Smooth muscle cell (in vitro differentiated cells): Measurements from ENCODE around the gene RP2. TPM values are rescaled to one million over a fixed set of nuclear protein-coding genes. Genes with fewer than 3 reads are reported as not detected.
A peak's percentile ranks its signal among the peaks of the same experiment; 100 is the strongest.

Experiments
- DNase-seq: peaks from one replicate; lab custom pipeline; 2025; ENCODE audit not compliant: unreplicated experiment; lab: John Stamatoyannopoulos, UW
- H2AFZ ChIP-seq: fragments of 200-600 bp; sonication (generic); 2 replicates; pipeline ENCODE4 v1.6.0; 2016; ENCODE audit warnings: antibody characterized with exemption, low read depth, mild to moderate bottlenecking
- H3F3A ChIP-seq: fragments of 200-600 bp; sonication (generic); 2 replicates; pipeline ENCODE4 v1.6.0; 2017; ENCODE audit warnings: antibody characterized with exemption, low read depth
- H3K27ac ChIP-seq: fragments of 200-600 bp; sonication (generic); 2 replicates; pipeline ENCODE4 v1.5.1; 2016; ENCODE audit warnings: low read depth, mild to moderate bottlenecking
- H3K27me3 ChIP-seq: fragments of 200-600 bp; sonication (generic); 2 replicates; pipeline ENCODE4 v1.6.1; 2016; ENCODE audit warnings: low read depth, mild to moderate bottlenecking
- H3K36me3 ChIP-seq: fragments of 200-600 bp; sonication (generic); 2 replicates; pipeline ENCODE4 v1.5.1; 2016; ENCODE audit warnings: low read depth
- H3K4me1 ChIP-seq: fragments of 200-600 bp; sonication (generic); 2 replicates; pipeline ENCODE4 v1.5.1; 2016; ENCODE audit warnings: low read depth
- H3K4me2 ChIP-seq: fragments of 200-600 bp; sonication (generic); 2 replicates; pipeline ENCODE4 v1.6.0; 2016; ENCODE audit warnings: mild to moderate bottlenecking
- H3K4me3 ChIP-seq: fragments of 200-600 bp; sonication (generic); 2 replicates; pipeline ENCODE4 v1.5.1; 2016; ENCODE audit warnings: mild to moderate bottlenecking
- H3K79me2 ChIP-seq: fragments of 200-600 bp; sonication (generic); 2 replicates; pipeline ENCODE4 v1.6.0; 2016; ENCODE audit warnings: low read depth, mild to moderate bottlenecking
- H3K9ac ChIP-seq: fragments of 200-600 bp; sonication (generic); 2 replicates; pipeline ENCODE4 v1.6.0; 2016; ENCODE audit warnings: low read depth
- H3K9me3 ChIP-seq: fragments of 200-600 bp; sonication (generic); replicated peaks from 2 replicates; pipeline ENCODE4 v1.5.1; 2016; ENCODE audit warnings: low read depth
- H4K20me1 ChIP-seq: fragments of 200-600 bp; sonication (generic); 2 replicates; pipeline ENCODE4 v1.6.0; 2016; ENCODE audit warnings: low read depth
- CTCF ChIP-seq: fragments of 200-600 bp; sonication (generic); IDR thresholded peaks from 2 replicates; pipeline ENCODE4 v1.5.1; 2017; ENCODE audit warnings: borderline replicate concordance, mild to moderate bottlenecking, antibody characterized with exemption; ENCODE audit not compliant: insufficient read depth, poor library complexity, severe bottlenecking
- whole genome bisulfite sequencing: methylation state at CpG from one replicate; pipeline ENCODE4 v1.1.7; 2016; ENCODE audit warnings: low lambda C conversion rate; 5-methylcytosine and 5-hydroxymethylcytosine counted together
- polyA plus RNA-seq: library from polyadenylated mRNA; unstranded; fragments of >200 nt; fragmentation: Nextera tagmentation; extraction: Ambion mirVana; gene quantifications from 2 replicates; pipeline ENCODE4 v1.2.1, GENCODE V29; 2016
- total RNA-seq: library from RNA; depleted of rRNA; stranded (reverse); fragments of >200 nt; gene quantifications from 2 replicates; pipeline ENCODE4 v1.2.3, GENCODE V29; 2014

Gene RP2
- total and polyA plus RNA-seq, 2 experiments from 2014 or later: 11.3 to 20.5 TPM

- no peak for DNase-seq
These were observed 5.0 kb upstream of the RP2 start for GRCh38 chrX:46831765-46832327.

GRCh38 chrX:46837558-46838485 lies 979 bp downstream of the RP2 start:
- 34% methylated on average over 20 of the region's 20 CpGs for WGBS
- no peaks in the 10 kb centered on the region for H3F3A ChIP-seq
- TF ChIP-seq CTCF: no peak
- H3K4me2 ChIP-seq: peak overlapping the region; percentile 96
- H3K4me1 ChIP-seq: peaks cover 6% of the 10 kb centered on the region
- no peaks in the 10 kb centered on the region for H3K36me3 ChIP-seq
- peak overlapping the region; percentile 77 for H3K4me3 ChIP-seq
- H4K20me1 ChIP-seq: no peaks in the 10 kb centered on the region
- peak overlapping the region; percentile 63 for H2AFZ ChIP-seq
- peak overlapping the region; percentile 88 for H3K9ac ChIP-seq
- H3K9me3 ChIP-seq: no peaks in the 10 kb centered on the region
- H3K27me3 ChIP-seq: no peaks in the 10 kb centered on the region
- DNase-seq: no peak
- H3K79me2 ChIP-seq: peaks cover 46% of the 10 kb centered on the region
- peak overlapping the region; percentile 100 for H3K27ac ChIP-seq

More at GRCh38 chrX:46831765-46832327, 5.0 kb upstream of the RP2 start:
- H3K4me2 ChIP-seq: no peak overlapping the region
- TF ChIP-seq CTCF: no peak
- no peaks in the 10 kb centered on the region for H3K36me3 ChIP-seq
- H3K4me1 ChIP-seq: no peaks in the 10 kb centered on the region
- H3K9me3 ChIP-seq: no peaks in the 10 kb centered on the region
- H4K20me1 ChIP-seq: no peaks in the 10 kb centered on the region
- no peak overlapping the region for H3K27ac ChIP-seq
- no peaks in the 10 kb centered on the region for H3F3A ChIP-seq
- H2AFZ ChIP-seq: no peak overlapping the region
- 78% methylated on average over 6 of the region's 6 CpGs for WGBS
- H3K27me3 ChIP-seq: no peaks in the 10 kb centered on the region
- H3K9ac ChIP-seq: no peak overlapping the region
- H3K4me3 ChIP-seq: no peak overlapping the region
- H3K79me2 ChIP-seq: no peaks in the 10 kb centered on the region

GRCh38 chrX:46838486-46838870 lies 1.6 kb downstream of the RP2 start:
- H3K9me3 ChIP-seq: no peaks in the 10 kb centered on the region
- peaks cover 53% of the 10 kb centered on the region for H3K79me2 ChIP-seq
- TF ChIP-seq CTCF: no peak
- 51% methylated on average over 1 of the region's 1 CpG for WGBS
- no peaks in the 10 kb centered on the region for H4K20me1 ChIP-seq
- peaks cover 6% of the 10 kb centered on the region for H3K4me1 ChIP-seq
- peak overlapping the region; percentile 100 for H3K27ac ChIP-seq
- H3K4me2 ChIP-seq: peak overlapping the region; percentile 96
- DNase-seq: no peak
- no peaks in the 10 kb centered on the region for H3F3A ChIP-seq
- H3K9ac ChIP-seq: peak overlapping the region; percentile 88
- H2AFZ ChIP-seq: no peak overlapping the region
- no peaks in the 10 kb centered on the region for H3K36me3 ChIP-seq
- peak overlapping the region; percentile 77 for H3K4me3 ChIP-seq
- H3K27me3 ChIP-seq: no peaks in the 10 kb centered on the region
